A673 (cell line): ENCODE measurements around the gene UGT2B7. TPM values are rescaled to one million over a fixed set of nuclear protein-coding genes. Genes with fewer than 3 reads are reported as not detected.

Experiments
- BruUV-seq: library from RNA; stranded (reverse); fragments of 400-500 nt; replicated peaks from 2 replicates; lab custom pipeline; 2021; lab: Mats Ljungman, UMichigan
- CTCF ChIA-PET: fragments of 300-600 bp; sonication (Branson Sonifier 250); formaldehyde crosslinking; loops from one replicate; lab custom pipeline; 2022; ENCODE audit warnings: antibody characterized with exemption; lab: Charles Lee
- POLR2A ChIA-PET: fragments of 300-600 bp; sonication (Branson Sonifier 250); formaldehyde crosslinking; loops from one replicate; lab custom pipeline; 2022; ENCODE audit warnings: antibody characterized with exemption; ENCODE audit not compliant: low non-redundant PET; lab: Charles Lee
- DNase-seq: peaks from one replicate; pipeline ENCODE4 v3.0.0-alpha.2; 2015; ENCODE audit warnings: low spot score
- H3K27ac ChIP-seq: fragments of 200-600 bp; sonication (generic); 2 replicates; pipeline ENCODE4 v1.5.1; 2016; ENCODE audit warnings: mixed run types, low read depth, mild to moderate bottlenecking, mixed read lengths, antibody characterized with exemption, low read length; ENCODE audit not compliant: poor library complexity, severe bottlenecking
- H3K27me3 ChIP-seq: fragments of 200-600 bp; sonication (generic); replicated peaks from 2 replicates; pipeline ENCODE4 v1.6.1; 2017; ENCODE audit warnings: mixed run types, low read depth, mild to moderate bottlenecking, mixed read lengths, antibody characterized with exemption, low read length; ENCODE audit not compliant: insufficient read depth, poor library complexity
- H3K36me3 ChIP-seq: fragments of 200-600 bp; sonication (generic); 2 replicates; pipeline ENCODE4 v1.6.1; 2016; ENCODE audit warnings: mixed run types, mild to moderate bottlenecking, mixed read lengths, antibody characterized with exemption, low read length; ENCODE audit not compliant: insufficient read depth, poor library complexity, severe bottlenecking
- H3K4me1 ChIP-seq: fragments of 200-600 bp; sonication (generic); 2 replicates; pipeline ENCODE4 v1.6.1; 2017; ENCODE audit warnings: mixed run types, mild to moderate bottlenecking, mixed read lengths, antibody characterized with exemption, low read length; ENCODE audit not compliant: insufficient read depth, poor library complexity, severe bottlenecking
- H3K4me3 ChIP-seq: fragments of 200-600 bp; sonication (generic); 2 replicates; pipeline ENCODE4 v1.5.1; 2016; ENCODE audit warnings: low read depth, mixed run types, mild to moderate bottlenecking, mixed read lengths, low read length; ENCODE audit not compliant: poor library complexity, severe bottlenecking
- H3K9me3 ChIP-seq: fragments of 200-600 bp; sonication (generic); 2 replicates; pipeline ENCODE4 v1.6.1; 2016; ENCODE audit warnings: mixed run types, low read depth, mild to moderate bottlenecking, mixed read lengths, antibody characterized with exemption, low read length; ENCODE audit not compliant: poor library complexity, severe bottlenecking
- EZH2 ChIP-seq: fragments of 200-600 bp; sonication (generic); IDR thresholded peaks from 2 replicates; pipeline ENCODE4 v1.6.1; 2017; ENCODE audit warnings: borderline replicate concordance, low read depth, mild to moderate bottlenecking, mixed read lengths, antibody characterized with exemption, low read length; ENCODE audit not compliant: poor library complexity, severe bottlenecking
- intact Hi-C: fragments of 100-400 bp; cut with micrococcal nuclease; formaldehyde crosslinking; loops from one replicate; pipeline ENCODE4 v1.10.0; 2022; ENCODE audit not compliant: unreplicated experiment
- total RNA-seq: library from RNA; stranded (reverse); gene quantifications from 2 replicates; pipeline ENCODE4 v1.2.3, GENCODE V29; 2021
- TF ChIP-seq, protein P1 (sequence below): fragments of 300-800, 200-600 bp; sonication (generic); conservative IDR thresholded peaks from 2 replicates; pipeline ENCODE4 v1.5.1; 2017; ENCODE audit warnings: low read depth, mild to moderate bottlenecking, antibody characterized with exemption, low read length, moderate library complexity, mixed read lengths

Gene UGT2B7
- total RNA-seq, 1 experiment from 2014 or later = not detected

DNA sequence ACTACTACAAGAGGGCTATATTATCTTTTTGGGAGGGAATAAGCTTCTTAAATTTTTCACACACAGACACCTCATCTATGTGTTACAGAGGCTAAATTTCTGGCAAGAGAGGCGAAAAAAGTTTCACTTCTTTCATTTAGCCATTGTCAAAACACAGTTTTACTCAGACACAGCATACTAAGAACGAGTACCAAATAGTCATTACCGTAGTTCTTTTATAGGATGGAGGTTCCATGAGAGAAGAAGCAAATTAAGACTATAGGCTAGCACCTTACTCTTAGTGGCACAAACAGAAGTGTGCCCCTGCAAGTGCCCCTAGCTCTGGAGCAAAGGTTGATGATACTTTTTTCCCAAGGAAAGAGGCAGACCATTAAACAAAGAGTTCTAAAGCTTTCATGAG, 26.2 kb downstream of the UGT2B7 start:
- Histone ChIP-seq H3K36me3 (no peaks in the 10 kb centered on the region), H3K27me3 (no peaks in the 10 kb centered on the region), H3K4me3 (no peak overlapping the region), H3K4me1 (no peaks in the 10 kb centered on the region), H3K27ac (no peak overlapping the region), H3K9me3 (no peaks in the 10 kb centered on the region)
- BruUV-seq = no TSS peak
- intact Hi-C loops = no loop called here
- ChIA-PET POLR2A (no interaction called here), CTCF (no interaction called here)
- TF ChIP-seq, protein P1, sequence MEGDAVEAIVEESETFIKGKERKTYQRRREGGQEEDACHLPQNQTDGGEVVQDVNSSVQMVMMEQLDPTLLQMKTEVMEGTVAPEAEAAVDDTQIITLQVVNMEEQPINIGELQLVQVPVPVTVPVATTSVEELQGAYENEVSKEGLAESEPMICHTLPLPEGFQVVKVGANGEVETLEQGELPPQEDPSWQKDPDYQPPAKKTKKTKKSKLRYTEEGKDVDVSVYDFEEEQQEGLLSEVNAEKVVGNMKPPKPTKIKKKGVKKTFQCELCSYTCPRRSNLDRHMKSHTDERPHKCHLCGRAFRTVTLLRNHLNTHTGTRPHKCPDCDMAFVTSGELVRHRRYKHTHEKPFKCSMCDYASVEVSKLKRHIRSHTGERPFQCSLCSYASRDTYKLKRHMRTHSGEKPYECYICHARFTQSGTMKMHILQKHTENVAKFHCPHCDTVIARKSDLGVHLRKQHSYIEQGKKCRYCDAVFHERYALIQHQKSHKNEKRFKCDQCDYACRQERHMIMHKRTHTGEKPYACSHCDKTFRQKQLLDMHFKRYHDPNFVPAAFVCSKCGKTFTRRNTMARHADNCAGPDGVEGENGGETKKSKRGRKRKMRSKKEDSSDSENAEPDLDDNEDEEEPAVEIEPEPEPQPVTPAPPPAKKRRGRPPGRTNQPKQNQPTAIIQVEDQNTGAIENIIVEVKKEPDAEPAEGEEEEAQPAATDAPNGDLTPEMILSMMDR = no peak
- TF ChIP-seq EZH2 = no peak
- no peak for DNase-seq

DNA sequence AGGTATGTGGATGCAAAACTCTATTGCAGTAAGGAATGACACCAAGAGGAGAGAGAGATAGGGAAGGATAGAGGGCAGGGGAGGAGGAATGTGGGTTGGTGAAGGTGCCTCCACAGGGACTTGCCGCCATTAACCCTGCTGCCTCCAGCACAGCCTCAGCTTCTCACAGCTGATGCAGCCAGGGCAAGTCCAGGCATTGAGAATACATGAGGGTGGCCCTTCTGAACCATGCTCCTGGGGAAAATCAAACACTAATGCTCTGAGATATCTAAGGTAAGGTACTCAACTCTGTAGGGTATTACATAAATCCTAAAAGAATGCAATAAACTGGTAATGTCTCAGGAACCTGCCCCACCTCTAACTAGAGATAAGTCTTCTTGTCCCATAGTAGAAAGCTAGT, 28.7 kb downstream of the UGT2B7 start:
- Histone ChIP-seq H3K4me3 (no peak overlapping the region), H3K36me3 (no peaks in the 10 kb centered on the region), H3K9me3 (no peaks in the 10 kb centered on the region), H3K4me1 (no peaks in the 10 kb centered on the region), H3K27ac (no peak overlapping the region), H3K27me3 (no peaks in the 10 kb centered on the region)
- ChIA-PET CTCF (no interaction called here), POLR2A (no interaction called here)
- DNase-seq = no peak
- TF ChIP-seq, protein P1 = no peak
- TF ChIP-seq EZH2 = no peak
- no TSS peak for BruUV-seq
- intact Hi-C loops = no loop called here

DNA sequence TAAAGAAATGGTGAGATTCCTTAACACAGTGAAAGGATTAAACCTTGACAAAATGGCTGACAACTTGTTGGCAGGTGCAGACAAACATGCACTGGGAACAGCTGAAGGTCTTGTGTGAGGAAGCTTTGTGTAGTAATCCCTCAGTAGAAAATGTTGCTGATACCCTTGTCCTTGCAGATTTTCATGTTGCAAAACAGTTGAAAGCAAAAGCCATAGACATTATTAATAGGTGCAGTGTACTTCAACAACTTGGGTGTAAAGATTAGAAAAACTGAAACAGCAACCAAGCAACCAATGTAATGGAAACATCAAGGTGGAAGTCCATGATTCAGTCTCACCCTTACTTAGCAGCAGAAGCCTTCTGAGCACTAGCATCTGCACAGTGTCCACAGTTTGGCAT, 29.8 kb downstream of the UGT2B7 start:
- no peak overlapping the region for H3K4me3 ChIP-seq
- TF ChIP-seq EZH2 = no peak
- TF ChIP-seq, protein P1 = no peak
- ChIA-PET POLR2A (no interaction called here), CTCF (no interaction called here)
- no peaks in the 10 kb centered on the region for H3K4me1 ChIP-seq
- H3K9me3 ChIP-seq = no peaks in the 10 kb centered on the region
- H3K36me3 ChIP-seq = no peaks in the 10 kb centered on the region
- H3K27ac ChIP-seq = no peak overlapping the region
- no peak for DNase-seq
- no TSS peak for BruUV-seq
- intact Hi-C loops = no loop called here
- no peaks in the 10 kb centered on the region for H3K27me3 ChIP-seq
